Thymus (tissue), 11 donors: ENCODE results near the gene UFSP1. TPM values are rescaled to one million over a fixed set of nuclear protein-coding genes. Genes with fewer than 3 reads are reported as not detected.

Source experiments
- DNase-seq, 9 donors: peaks; one replicate each; pipeline ENCODE4 v3.0.0-alpha.2; 2013; ENCODE audit warnings: low spot score in 9 of 9, low read depth in 6 of 9, missing footprints in 1 of 9
- H3K27ac ChIP-seq, 2 donors: one replicate each; pipeline ENCODE4 v1.5.1; 2013; ENCODE audit warnings: control low read depth in 1 of 2, low read depth in 1 of 2, low read length in 1 of 2, mild to moderate bottlenecking in 1 of 2, moderate library complexity in 1 of 2
- H3K27me3 ChIP-seq, 2 donors: one replicate each; pipeline ENCODE4 v1.5.1; 2013; ENCODE audit warnings: low read length in 1 of 2; ENCODE audit not compliant: control insufficient read depth in 2 of 2, insufficient read depth in 1 of 2
- H3K36me3 ChIP-seq, 2 donors: one replicate each; pipeline ENCODE4 v1.5.1; 2013; ENCODE audit warnings: low read length in 1 of 2, mild to moderate bottlenecking in 1 of 2, moderate library complexity in 1 of 2; ENCODE audit not compliant: control insufficient read depth in 2 of 2, insufficient read depth in 2 of 2
- H3K4me1 ChIP-seq, 2 donors: one replicate each; pipeline ENCODE4 v1.5.1; 2013; ENCODE audit warnings: low read length in 2 of 2; ENCODE audit not compliant: control insufficient read depth in 2 of 2, insufficient read depth in 2 of 2
- H3K4me3 ChIP-seq, 2 donors: one replicate each; pipeline ENCODE4 v1.5.1; 2013; ENCODE audit warnings: low read length in 2 of 2, control low read depth in 1 of 2, mild to moderate bottlenecking in 1 of 2
- H3K9me3 ChIP-seq, 2 donors: one replicate each; pipeline ENCODE4 v1.5.1; 2013; ENCODE audit warnings: low read length in 1 of 2, mild to moderate bottlenecking in 1 of 2; ENCODE audit not compliant: control insufficient read depth in 2 of 2, insufficient read depth in 1 of 2
- WGBS: extraction: QIAGEN DNeasy Blood & Tissue Kit; methylation state at CpG from one replicate; pipeline ENCODE4 v1.1.7; 2013; 5-methylcytosine and 5-hydroxymethylcytosine counted together
- polyA plus RNA-seq: library from polyadenylated mRNA; stranded (reverse); fragments of 200-250 nt; gene quantifications from one replicate; pipeline ENCODE4 v1.2.3, GENCODE V29; 2013
- total RNA-seq: library from RNA; stranded (reverse); fragments of 120-200 nt; gene quantifications from one replicate; pipeline ENCODE4 v1.2.4, GENCODE V29; 2013
- donor health status: healthy.

Gene UFSP1
- total and polyA plus RNA-seq, 2 donors = 2.7 to 3.6 TPM

DNA sequence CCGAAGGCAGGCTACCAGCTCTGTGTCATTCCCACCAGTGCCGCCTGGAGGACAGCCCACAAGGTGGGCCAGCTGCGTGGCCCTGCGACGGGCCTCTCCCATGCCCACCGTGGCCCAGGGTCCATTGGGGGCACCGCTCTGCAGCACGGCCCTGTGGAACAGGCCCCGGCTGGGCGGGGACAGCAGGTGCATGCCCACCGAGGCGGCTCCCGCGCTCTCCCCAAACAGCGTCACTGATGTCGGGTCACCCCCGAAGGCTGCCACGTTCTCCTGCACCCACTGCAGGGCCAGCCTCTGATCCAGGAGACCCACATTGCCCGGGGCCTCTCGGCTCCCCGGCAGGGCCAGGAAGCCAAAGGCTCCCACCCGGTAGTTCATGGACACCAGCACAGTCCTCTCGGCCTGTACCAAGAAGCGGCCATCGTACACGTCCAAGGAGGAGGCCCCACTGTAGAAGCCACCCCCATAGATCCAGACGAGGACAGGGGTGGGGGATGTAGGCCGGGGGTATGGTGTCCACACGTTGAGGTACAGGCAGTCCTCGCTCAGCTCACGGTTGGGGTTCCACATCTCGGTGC is 3.9 kb upstream of the UFSP1 start:
- Histone ChIP-seq H3K9me3 (peaks cover 0 to 10% of the 10 kb centered on the region in 2 donors), H3K4me1 (peaks cover 18 to 37% of the 10 kb centered on the region in 2 donors), H3K4me3 (no peak overlapping the region), H3K36me3 (peaks cover 0 to 5% of the 10 kb centered on the region in 2 donors), H3K27me3 (peaks cover 72 to 85% of the 10 kb centered on the region in 2 donors), H3K27ac (no peak overlapping the region)
- DNase-seq = no peak
- WGBS = 96% methylated on average over 32 of the region's 32 CpGs

DNA sequence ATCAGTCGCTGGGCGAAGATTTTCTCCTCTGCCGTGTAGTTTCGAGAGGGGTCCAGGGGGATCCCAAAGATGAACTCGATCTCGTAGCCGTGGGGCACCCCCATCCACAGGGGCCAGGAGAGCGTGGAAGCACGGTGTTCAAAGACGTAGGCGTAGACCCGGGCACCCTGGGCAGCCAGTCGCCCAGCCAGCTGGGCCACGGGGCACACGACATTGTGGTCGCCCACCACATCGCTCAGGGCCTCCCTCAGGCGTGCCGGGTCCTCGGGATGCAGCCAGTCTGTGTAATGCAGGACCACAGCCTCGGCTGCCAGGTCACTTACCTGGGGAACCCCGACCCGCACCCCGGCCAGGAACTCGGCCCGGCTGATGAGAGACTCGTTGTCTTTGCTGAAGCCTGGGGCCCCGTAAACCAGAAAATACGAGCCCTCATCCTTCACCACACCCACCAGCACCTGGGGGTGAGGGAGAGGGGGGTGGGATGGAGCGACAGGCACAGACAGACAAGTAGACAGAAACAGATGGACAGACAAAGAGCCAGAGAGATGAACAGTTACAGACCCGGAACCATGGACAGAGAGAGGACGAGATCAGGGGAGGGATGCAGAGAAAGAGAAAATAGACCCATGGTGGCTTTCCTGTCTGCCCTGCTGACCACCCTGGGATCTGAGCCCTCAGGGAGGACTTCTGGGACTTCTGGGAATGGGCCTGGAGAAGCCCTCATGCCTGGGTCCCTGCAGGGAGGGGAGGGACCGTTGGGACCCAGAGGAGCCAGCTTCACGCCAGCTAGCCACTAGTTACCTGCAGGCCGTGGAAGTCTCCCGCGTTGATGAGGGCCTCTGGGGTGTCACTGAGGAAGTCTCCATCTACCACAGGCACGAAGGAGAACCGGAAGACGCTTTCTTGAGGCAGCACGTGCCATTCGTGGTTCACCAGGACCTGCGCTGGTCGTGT is 3.1 kb upstream of the UFSP1 start:
- Histone ChIP-seq H3K4me3 (no peak overlapping the region), H3K9me3 (peaks cover 0 to 10% of the 10 kb centered on the region in 2 donors), H3K36me3 (peaks cover 7 to 12% of the 10 kb centered on the region in 2 donors), H3K4me1 (peaks cover 18 to 45% of the 10 kb centered on the region in 2 donors), H3K27ac (no peak overlapping the region), H3K27me3 (peaks cover 68 to 77% of the 10 kb centered on the region in 2 donors)
- 91% methylated on average over 44 of the region's 44 CpGs for WGBS
- no peak for DNase-seq

DNA sequence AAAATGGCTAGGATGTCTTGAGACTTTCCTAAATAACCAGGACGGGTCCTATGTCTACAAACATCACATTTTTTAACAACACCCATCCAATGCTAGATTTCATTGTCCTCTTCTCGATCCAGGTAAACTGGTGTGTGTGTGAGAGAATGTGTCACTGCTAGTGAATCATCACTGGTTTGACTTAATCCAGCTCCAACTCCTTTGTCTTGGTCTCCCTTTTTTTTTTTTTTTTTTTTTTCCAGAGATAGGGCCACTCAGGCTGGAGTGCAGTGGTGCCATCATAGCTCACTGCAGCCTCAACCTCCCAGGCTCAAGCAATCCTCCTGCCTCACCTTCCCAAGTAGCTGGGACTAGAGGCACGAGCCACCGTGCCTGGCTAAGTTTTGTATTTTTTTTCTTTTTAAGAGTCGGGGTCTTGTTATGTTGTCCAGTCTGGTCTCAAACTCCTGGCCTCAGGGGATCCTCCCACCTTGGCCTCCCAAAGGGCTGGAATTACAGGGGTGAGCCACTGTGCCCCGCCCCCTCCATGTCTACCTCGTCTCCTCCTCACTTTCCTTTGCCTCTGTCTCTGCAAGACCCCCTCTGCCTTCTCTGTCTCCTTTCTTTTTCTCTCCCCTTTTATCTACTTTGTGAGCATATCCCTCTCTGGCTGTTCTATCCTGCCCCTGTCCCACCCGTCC is 2.2 kb upstream of the UFSP1 start:
- WGBS = 85% methylated on average over 8 of the region's 8 CpGs
- Histone ChIP-seq H3K27ac (no peak overlapping the region), H3K27me3 (peaks cover 59 to 69% of the 10 kb centered on the region in 2 donors), H3K36me3 (peaks cover 17 to 22% of the 10 kb centered on the region in 2 donors), H3K4me1 (peaks cover 12 to 54% of the 10 kb centered on the region in 2 donors), H3K9me3 (peaks cover 0 to 16% of the 10 kb centered on the region in 2 donors), H3K4me3 (no peak overlapping the region)
- DNase-seq = no peak

DNA sequence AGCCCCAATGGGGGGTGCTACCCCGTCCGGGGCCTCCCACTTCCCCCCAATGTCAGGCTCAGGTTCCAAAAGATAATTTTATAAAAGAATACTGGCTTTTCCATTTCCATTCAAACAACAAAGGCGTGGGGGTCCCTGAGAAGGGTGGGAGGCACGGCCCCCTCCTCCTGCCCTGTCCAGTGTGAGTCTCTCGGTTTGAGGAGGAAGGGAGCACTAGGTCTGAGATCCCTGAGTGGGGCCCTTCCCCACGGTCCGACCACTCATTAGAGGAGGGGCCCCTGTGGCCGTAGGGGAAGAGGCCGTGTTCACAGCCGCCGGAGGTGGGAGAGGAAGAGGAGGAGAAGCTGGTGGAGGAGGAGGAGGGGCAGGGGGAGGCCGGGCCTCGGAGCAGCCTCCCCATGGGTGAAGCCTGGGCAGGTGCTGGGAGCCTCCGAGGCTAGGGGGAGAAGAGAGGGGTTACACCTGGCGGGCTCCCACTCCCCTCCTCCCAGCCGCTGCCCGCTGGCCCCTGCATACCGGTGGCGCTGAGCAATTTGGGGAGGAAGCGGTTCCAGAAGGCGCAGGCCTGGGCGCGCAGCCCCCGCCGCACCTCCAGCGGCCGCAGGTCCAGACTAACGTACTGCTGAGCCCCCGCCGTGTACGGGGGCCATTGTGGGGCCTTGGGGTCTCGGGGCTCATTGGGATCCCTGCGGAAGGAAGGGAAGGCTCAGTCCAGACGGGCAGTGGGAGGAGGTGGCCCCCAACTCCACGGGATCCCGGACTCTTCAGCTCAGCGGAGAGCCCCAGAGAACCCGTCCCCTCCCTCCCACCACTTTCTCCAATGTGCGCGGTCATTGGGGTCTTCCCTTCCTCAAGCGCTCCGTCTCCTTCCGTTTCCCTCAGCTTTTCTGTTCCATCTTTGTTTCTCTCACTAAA is 1.4 kb upstream of the UFSP1 start:
- H3K4me3 ChIP-seq = peak overlapping the region; percentile 5 to 66
- H3K36me3 ChIP-seq = peaks cover 25 to 30% of the 10 kb centered on the region in 2 donors
- H3K9me3 ChIP-seq = peaks cover 0 to 10% of the 10 kb centered on the region in 2 donors
- H3K27me3 ChIP-seq = peaks cover 51 to 61% of the 10 kb centered on the region in 2 donors
- no peak for DNase-seq
- H3K4me1 ChIP-seq = peaks cover 12 to 49% of the 10 kb centered on the region in 2 donors
- 9% methylated on average over 43 of the region's 43 CpGs for WGBS
- peak overlapping the region; percentile 23 to 37 for H3K27ac ChIP-seq

DNA sequence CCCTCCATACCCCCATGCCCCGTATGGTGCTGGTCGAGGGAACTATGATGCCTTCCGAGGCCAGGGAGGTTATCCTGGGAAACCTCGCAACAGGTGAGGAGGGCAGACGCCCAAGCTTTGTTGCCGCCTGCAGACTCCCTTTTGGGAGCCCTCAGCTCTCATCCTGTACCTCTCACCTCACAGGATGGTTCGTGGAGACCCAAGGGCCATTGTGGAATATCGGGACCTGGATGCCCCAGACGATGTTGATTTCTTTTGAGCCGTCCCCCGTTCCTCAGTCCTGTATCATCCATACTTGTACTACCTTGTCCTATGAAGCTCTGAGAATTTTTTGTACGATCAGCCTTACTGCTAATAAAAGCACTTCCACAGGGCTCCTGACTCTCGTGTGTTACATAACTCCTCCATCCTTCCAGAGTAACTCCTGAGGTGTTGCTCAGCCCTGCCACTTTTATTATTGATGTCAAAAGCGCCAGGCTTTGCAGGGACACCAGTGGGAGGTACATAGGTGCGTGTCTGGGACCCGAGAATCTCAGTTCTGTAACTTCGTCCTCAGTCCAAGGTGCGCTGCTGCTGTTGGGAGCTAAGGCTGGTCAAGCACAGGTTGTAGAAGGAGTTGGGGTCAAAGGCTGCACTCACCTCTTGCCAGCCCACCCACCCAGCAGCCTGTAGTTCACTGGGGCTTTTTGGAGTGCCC is 1.1 kb downstream of the UFSP1 start:
- Histone ChIP-seq H3K27ac (peak overlapping the region in 1 of 2 donors; percentile 85), H3K4me1 (peaks cover 12 to 44% of the 10 kb centered on the region in 2 donors)
- DNase-seq = no peak

DNA sequence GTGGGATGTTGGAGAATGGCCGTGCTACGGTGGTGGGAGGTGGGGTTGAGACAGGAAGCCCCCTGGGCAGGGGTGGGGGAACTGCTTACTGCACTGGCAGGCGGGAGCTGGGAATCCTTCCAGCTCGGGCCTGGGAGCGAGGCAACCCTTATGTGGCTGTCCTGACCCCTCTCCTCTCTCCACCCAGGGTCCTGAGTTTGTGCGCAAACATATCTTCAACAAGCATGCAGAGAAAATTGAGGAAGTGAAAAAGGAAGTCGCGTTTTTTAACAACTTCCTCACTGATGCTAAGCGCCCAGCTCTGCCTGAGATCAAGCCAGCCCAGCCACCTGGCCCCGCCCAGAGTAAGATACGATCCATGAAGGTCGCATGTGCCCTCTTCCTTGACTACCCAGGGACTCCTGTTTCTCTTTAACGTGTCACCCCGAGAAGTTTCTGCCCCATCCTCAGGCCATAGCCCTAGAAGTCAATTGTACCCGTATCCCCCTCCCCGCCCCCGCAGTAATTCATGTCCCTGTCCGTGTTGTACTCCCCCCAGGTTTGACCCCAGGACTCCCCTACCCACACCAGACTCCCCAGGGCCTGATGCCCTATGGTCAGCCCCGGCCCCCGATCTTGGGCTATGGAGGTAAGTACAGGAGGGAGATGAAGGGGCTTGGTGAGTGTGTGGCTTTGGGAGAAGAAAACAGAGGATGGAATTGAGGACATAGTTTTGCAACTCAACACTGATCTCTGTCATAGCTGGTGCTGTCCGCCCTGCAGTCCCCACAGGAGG is 1.8 kb downstream of the UFSP1 start:
- Histone ChIP-seq H3K4me1 (peaks cover 12 to 44% of the 10 kb centered on the region in 2 donors), H3K27ac (peak overlapping the region; percentile 85 to 87), H3K9me3 (peaks cover 0 to 5% of the 10 kb centered on the region in 2 donors), H3K36me3 (peaks cover 57 to 62% of the 10 kb centered on the region in 2 donors), H3K4me3 (no peak overlapping the region), H3K27me3 (peaks cover 23 to 30% of the 10 kb centered on the region in 2 donors)
- WGBS = 36% methylated on average over 21 of the region's 21 CpGs
- DNase-seq = peak in 1 of 9 donors; percentile 72

More for the DNA sequence above, 1.1 kb downstream of the UFSP1 start:
- Histone ChIP-seq H3K9me3 (peaks cover 0 to 8% of the 10 kb centered on the region in 2 donors), H3K27me3 (peaks cover 28 to 37% of the 10 kb centered on the region in 2 donors), H3K36me3 (peaks cover 49 to 54% of the 10 kb centered on the region in 2 donors), H3K4me3 (peak overlapping the region in 1 of 2 donors; percentile 62)
- WGBS = 96% methylated on average over 18 of the region's 18 CpGs

DNA sequence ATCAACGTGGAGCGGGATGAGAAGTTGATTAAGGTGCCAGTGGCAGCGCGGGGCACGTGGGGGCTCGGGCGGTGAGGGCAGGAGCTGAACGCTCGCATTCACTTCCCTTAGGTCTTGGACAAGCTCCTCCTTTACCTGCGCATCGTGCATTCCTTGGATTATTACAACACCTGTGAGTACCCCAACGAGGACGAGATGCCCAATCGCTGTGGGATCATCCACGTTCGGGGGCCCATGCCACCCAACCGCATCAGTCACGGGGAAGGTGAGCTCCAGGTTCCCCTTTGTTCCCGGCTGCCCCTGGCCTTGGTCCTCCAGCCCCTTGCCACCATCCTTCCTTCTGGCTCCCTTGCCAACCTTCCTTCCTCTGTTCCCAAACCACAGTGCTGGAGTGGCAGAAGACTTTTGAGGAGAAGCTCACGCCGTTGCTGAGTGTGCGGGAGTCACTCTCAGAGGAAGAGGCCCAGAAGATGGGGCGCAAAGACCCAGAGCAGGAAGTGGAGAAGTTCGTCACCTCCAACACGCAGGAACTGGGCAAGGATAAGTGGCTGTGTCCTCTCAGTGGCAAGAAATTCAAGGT is 2.5 kb downstream of the UFSP1 start:
- Histone ChIP-seq H3K27me3 (peaks cover 19 to 23% of the 10 kb centered on the region in 2 donors), H3K9me3 (peaks cover 0 to 5% of the 10 kb centered on the region in 2 donors), H3K27ac (peak overlapping the region; percentile 85 to 87), H3K4me1 (peaks cover 12 to 44% of the 10 kb centered on the region in 2 donors), H3K36me3 (peaks cover 63 to 68% of the 10 kb centered on the region in 2 donors), H3K4me3 (no peak overlapping the region)
- no peak for DNase-seq
- WGBS = 85% methylated on average over 25 of the region's 25 CpGs
